ENCODE measurements around the gene S100A12.
"Not testable (repeated sequence)": the region's sequence is repeated elsewhere in the genome, so short reads cannot be mapped to it uniquely, and the experiment has no call there.

Gene S100A12

GRCh38 chr1:153375511-153375910 is at the start of gene S100A12:
Gene S100A12 (minus strand): TSS chr1:153375621. CDS start chr1:153374592, 1,029 bp downstream.
- no peak for DNase-seq

- DNase-seq = no peak
Measured at GRCh38 chr1:153422450-153423068, 47.1 kb upstream of the S100A12 start.

- DNase-seq = no peak
Measured at GRCh38 chr1:153420306-153420705, 44.9 kb upstream of the S100A12 start.

GRCh38 chr1:153419436-153419793 is 44.0 kb upstream of the S100A12 start:
- not testable (repeated sequence) for DNase-seq

- not testable (repeated sequence) for DNase-seq
Measured at GRCh38 chr1:153418758-153419435, 43.5 kb upstream of the S100A12 start.

- DNase-seq = no peak
Measured at GRCh38 chr1:153417136-153417888, 41.9 kb upstream of the S100A12 start.

- DNase-seq = no peak
Measured at GRCh38 chr1:153415850-153416570, 40.6 kb upstream of the S100A12 start, which contains the start of gene S100A7A. Gene S100A7A (plus strand): TSS chr1:153416520. CDS start chr1:153418083, 1,563 bp downstream.

GRCh38 chr1:153413961-153414360 is 38.5 kb upstream of the S100A12 start:
- DNase-seq = not testable (repeated sequence)

GRCh38 chr1:153407274-153407673 is 31.9 kb upstream of the S100A12 start:
- not testable (repeated sequence) for DNase-seq

- DNase-seq = not testable (repeated sequence)
Measured at GRCh38 chr1:153405825-153406599, 30.6 kb upstream of the S100A12 start.

GRCh38 chr1:153404768-153405167 is 29.3 kb upstream of the S100A12 start:
- peak in 1 of 2 experiments; percentile 11 for DNase-seq

GRCh38 chr1:153404086-153404635 is 28.7 kb upstream of the S100A12 start:
- DNase-seq = no peak

GRCh38 chr1:153403421-153404085 is 28.1 kb upstream of the S100A12 start:
- DNase-seq = no peak

GRCh38 chr1:153402226-153402625 is 26.8 kb upstream of the S100A12 start:
- no peak for DNase-seq

- no peak for DNase-seq
Measured at GRCh38 chr1:153401461-153401860, 26.0 kb upstream of the S100A12 start.

- DNase-seq = peak; percentile 57 to 60
Measured at GRCh38 chr1:153400244-153400643, 24.8 kb upstream of the S100A12 start.

GRCh38 chr1:153399401-153400055 is 24.1 kb upstream of the S100A12 start:
- DNase-seq = no peak

- DNase-seq = no peak
Measured at GRCh38 chr1:153397924-153398651, 22.7 kb upstream of the S100A12 start.

- no peak for DNase-seq
Measured at GRCh38 chr1:153397051-153397923, 21.9 kb upstream of the S100A12 start.

All from NCI-H2081 (cell line).